Activated naive CD4-positive, alpha-beta T cell treated with anti-CD3 and anti-CD28 coated beads for 36 hours (primary cell): ENCODE data around the gene SLC8A1. TPM values are rescaled to one million over a fixed set of nuclear protein-coding genes. Genes with fewer than 3 reads are reported as not detected.

Experiments used
- CTCF ChIA-PET: fragments of 350-600 bp; sonication (Branson Sonifier 250); formaldehyde crosslinking; loops from one replicate; lab custom pipeline; 2021; ENCODE audit warnings: antibody characterized with exemption; lab: Charles Lee
- DNase-seq: peaks from one replicate; pipeline ENCODE4 v3.0.0-alpha.2; 2020
- H3K27ac Mint-ChIP-seq: one replicate; pipeline ENCODE4 v1.8.0; 2021; ENCODE audit warnings: mild to moderate bottlenecking, mixed read lengths
- H3K27me3 Mint-ChIP-seq: one replicate; pipeline ENCODE4 v1.8.0; 2021; ENCODE audit warnings: low read depth, mixed read lengths
- H3K36me3 Mint-ChIP-seq: one replicate; pipeline ENCODE4 v1.8.0; 2021; ENCODE audit warnings: low read depth, mixed read lengths
- H3K4me1 Mint-ChIP-seq: one replicate; pipeline ENCODE4 v1.8.0; 2021; ENCODE audit warnings: low read depth, mixed read lengths
- H3K4me3 Mint-ChIP-seq: one replicate; pipeline ENCODE4 v1.8.0; 2021; ENCODE audit warnings: mild to moderate bottlenecking, moderate library complexity, mixed read lengths
- H3K9me3 Mint-ChIP-seq: one replicate; pipeline ENCODE4 v1.8.0; 2021; ENCODE audit warnings: mixed read lengths
- intact Hi-C: fragments of 100-400 bp; cut with micrococcal nuclease; formaldehyde crosslinking; loops from one replicate; pipeline ENCODE4 v1.15.1; 2023
- total RNA-seq, 2 experiments: library from RNA; stranded (reverse); gene quantifications; one replicate each; pipeline ENCODE4 v1.2.3, GENCODE V29; 2021

Gene SLC8A1
- total RNA-seq, 2 experiments from 2014 or later: 0.60 to 0.99 TPM

DNA sequence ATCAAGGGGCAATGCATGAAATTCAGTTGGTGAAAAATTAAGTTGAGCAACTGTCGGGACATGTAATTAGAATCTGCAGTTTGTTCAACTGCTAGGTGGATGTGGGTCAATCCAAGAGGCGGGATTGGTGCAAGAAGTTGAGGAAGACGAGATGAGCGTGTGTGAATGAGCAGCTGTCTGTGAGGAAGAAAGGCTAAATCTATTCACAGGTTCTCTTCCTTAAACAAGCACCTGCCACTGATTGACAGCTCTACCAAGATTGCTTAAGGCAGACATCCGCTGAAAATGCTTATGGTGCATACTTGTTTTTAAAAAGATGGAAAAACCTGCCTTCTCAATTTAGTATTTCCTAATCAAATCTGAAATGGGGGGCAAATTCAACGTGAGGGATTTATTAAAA, 349.4 kb downstream of the SLC8A1 start:
- DNase-seq: no peak
- H3K36me3 Mint-ChIP-seq: no peaks in the 10 kb centered on the region
- H3K4me3 Mint-ChIP-seq: no peak overlapping the region
- intact Hi-C loops: no loop called here
- H3K27me3 Mint-ChIP-seq: no peaks in the 10 kb centered on the region
- H3K4me1 Mint-ChIP-seq: no peaks in the 10 kb centered on the region
- CTCF ChIA-PET: no interaction called here
- no peak overlapping the region for H3K27ac Mint-ChIP-seq
- H3K9me3 Mint-ChIP-seq: no peaks in the 10 kb centered on the region

DNA sequence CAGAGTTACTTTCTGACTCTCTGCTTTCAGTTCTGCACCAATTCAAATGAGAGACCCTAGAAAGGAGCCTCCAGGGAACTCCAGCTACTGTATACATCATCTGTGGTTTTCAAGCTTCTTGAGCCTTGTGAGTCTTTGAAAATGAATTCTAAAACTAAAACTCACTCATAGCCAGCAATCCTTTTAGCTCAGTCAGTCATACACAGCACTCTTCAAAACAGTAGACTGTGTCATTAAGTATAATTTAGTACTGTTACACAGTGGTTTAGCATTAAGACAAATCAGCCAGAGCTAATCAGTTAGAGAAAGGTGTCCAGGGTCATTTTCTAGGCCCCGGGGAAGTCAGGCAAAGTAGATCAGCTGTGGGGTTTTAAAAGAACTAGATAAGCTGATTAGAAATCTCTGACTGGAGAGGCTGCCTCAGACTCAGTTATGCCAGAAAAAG, 350.7 kb downstream of the SLC8A1 start:
- CTCF ChIA-PET: no interaction called here
- H3K9me3 Mint-ChIP-seq: no peaks in the 10 kb centered on the region
- intact Hi-C loops: no loop called here
- no peak overlapping the region for H3K27ac Mint-ChIP-seq
- H3K27me3 Mint-ChIP-seq: no peaks in the 10 kb centered on the region
- DNase-seq: no peak
- H3K36me3 Mint-ChIP-seq: no peaks in the 10 kb centered on the region
- no peak overlapping the region for H3K4me3 Mint-ChIP-seq
- no peaks in the 10 kb centered on the region for H3K4me1 Mint-ChIP-seq

GRCh38 chr2:40100676-40101075, 351.2 kb downstream of the SLC8A1 start:
- Mint-ChIP-seq H3K9me3 (no peaks in the 10 kb centered on the region), H3K4me1 (no peaks in the 10 kb centered on the region), H3K36me3 (no peaks in the 10 kb centered on the region), H3K27ac (no peak overlapping the region), H3K27me3 (no peaks in the 10 kb centered on the region), H3K4me3 (no peak overlapping the region)
- no peak for DNase-seq
- CTCF ChIA-PET: interaction anchor here (0.7 kb wide), 1 partner anchor 156 kb away, joined by 5 read pairs; no protein-coding TSS in a partner anchor
- intact Hi-C loops: no loop called here

DNA sequence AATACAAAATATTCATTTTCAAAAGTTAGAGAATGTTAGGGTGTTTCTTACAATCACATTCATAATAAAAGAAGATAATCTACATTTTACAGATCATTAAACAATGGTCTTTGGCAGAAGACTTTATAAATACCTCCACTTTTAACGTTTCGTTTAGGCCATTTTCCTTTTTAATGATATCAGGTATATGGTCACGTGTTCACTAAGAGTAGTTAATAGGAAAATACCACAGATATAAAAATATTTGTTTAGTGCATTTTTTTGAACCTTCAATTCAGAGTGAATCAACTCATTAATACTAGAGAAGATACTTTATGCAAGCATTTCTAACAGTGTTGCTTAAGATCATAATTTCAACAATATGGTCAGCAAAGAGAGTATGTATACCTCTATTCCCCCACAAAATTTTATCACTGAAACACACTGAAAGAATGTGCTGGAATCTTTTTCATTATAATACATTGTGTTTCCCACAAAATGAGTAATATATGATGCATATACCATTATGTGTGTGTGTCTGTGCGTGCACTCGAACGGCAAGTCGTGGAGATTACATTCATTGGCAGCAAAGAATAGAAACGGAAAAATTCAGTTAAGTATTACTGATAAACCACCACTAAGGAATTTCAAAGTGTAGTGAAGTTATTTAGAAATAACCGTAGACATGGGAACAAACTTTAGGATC, 353.0 kb downstream of the SLC8A1 start:
- no peaks in the 10 kb centered on the region for H3K4me1 Mint-ChIP-seq
- CTCF ChIA-PET: no interaction called here
- no peak overlapping the region for H3K4me3 Mint-ChIP-seq
- intact Hi-C loops: no loop called here
- no peaks in the 10 kb centered on the region for H3K36me3 Mint-ChIP-seq
- H3K9me3 Mint-ChIP-seq: no peaks in the 10 kb centered on the region
- H3K27me3 Mint-ChIP-seq: peaks cover 2% of the 10 kb centered on the region
- DNase-seq: no peak
- H3K27ac Mint-ChIP-seq: no peak overlapping the region

DNA sequence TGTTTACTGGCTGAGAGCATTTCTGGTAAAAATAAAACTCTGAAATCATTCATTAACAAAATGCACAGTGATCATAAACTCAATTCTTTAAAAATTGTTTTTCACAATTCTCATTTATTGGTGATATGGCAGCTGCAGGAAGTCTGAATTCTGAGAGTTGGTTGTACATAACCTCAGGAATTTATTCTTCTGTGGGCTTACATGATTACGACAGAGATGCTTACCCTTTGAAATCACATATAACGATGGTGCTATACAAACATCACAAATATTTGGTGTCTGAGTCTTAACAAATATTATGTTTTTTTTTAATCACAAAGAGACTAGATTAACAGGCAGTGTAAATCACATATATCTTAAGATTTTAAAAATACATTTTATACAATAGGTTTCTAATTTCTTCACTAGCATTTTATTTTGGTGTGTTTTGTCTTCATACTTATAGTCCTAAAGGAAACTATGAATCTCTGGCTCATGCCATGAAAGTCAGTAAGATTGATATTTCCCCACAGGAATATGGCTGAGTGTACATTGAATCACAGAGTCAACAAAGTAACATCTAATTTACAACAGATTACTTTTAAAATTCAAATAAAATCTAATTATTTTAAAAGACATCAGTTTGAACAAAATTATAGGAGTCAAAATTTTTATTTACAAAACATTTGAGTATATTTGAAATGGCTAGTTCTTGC, 354.1 kb downstream of the SLC8A1 start:
- H3K27me3 Mint-ChIP-seq: peaks cover 7% of the 10 kb centered on the region
- no peaks in the 10 kb centered on the region for H3K4me1 Mint-ChIP-seq
- no peaks in the 10 kb centered on the region for H3K36me3 Mint-ChIP-seq
- intact Hi-C loops: no loop called here
- no peak overlapping the region for H3K4me3 Mint-ChIP-seq
- H3K9me3 Mint-ChIP-seq: no peaks in the 10 kb centered on the region
- CTCF ChIA-PET: no interaction called here
- no peak overlapping the region for H3K27ac Mint-ChIP-seq
- DNase-seq: no peak

DNA sequence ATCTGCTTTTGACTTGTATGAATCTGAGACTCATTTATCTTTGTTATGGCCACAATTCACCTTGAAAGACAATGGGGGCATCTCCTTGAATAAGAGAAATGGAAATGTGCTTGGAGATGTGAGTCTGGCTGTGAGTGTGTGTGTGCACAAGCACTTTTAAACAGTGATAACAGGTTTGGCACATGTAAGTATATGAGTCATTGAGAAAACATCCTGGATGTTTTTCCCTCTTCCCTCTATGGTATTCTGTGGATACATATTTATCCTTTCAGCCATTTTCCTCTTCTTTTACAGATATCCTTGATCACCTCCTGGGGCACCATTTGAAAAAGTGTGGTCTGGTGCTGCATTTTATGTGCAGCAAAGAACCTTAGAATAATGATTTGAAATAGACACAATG, 355.5 kb downstream of the SLC8A1 start:
- intact Hi-C loops: no loop called here
- CTCF ChIA-PET: no interaction called here
- no peaks in the 10 kb centered on the region for H3K36me3 Mint-ChIP-seq
- peaks cover 7% of the 10 kb centered on the region for H3K27me3 Mint-ChIP-seq
- H3K4me3 Mint-ChIP-seq: no peak overlapping the region
- H3K9me3 Mint-ChIP-seq: no peaks in the 10 kb centered on the region
- H3K27ac Mint-ChIP-seq: no peak overlapping the region
- no peak for DNase-seq
- no peaks in the 10 kb centered on the region for H3K4me1 Mint-ChIP-seq

GRCh38 chr2:40095000-40095399, 356.9 kb downstream of the SLC8A1 start:
- CTCF ChIA-PET: no interaction called here
- Mint-ChIP-seq H3K4me3 (no peak overlapping the region), H3K27ac (no peak overlapping the region), H3K27me3 (peaks cover 7% of the 10 kb centered on the region), H3K4me1 (no peaks in the 10 kb centered on the region), H3K36me3 (no peaks in the 10 kb centered on the region), H3K9me3 (no peaks in the 10 kb centered on the region)
- intact Hi-C loops: no loop called here
- DNase-seq: no peak

DNA sequence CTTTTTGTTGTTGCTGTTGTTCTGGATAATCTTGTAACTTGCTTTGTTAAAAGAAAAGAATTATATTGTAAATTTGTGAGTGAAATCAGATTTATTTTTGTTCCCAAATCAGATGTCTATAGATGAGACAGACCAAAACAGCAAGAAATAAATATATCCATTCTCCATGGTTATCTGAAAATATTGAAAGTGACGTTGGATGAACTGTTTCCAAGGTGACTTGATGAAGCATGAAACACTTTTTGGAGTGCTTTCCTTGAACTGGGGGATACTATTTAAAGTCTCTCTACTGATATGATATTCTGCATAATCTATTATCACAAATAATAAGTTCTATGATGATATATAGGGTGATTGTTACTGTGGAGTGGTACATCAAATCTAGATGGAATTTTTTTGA, 357.4 kb downstream of the SLC8A1 start:
- CTCF ChIA-PET: no interaction called here
- no peaks in the 10 kb centered on the region for H3K36me3 Mint-ChIP-seq
- no peaks in the 10 kb centered on the region for H3K4me1 Mint-ChIP-seq
- intact Hi-C loops: no loop called here
- H3K27ac Mint-ChIP-seq: no peak overlapping the region
- no peak overlapping the region for H3K4me3 Mint-ChIP-seq
- DNase-seq: no peak
- no peaks in the 10 kb centered on the region for H3K9me3 Mint-ChIP-seq
- peaks cover 7% of the 10 kb centered on the region for H3K27me3 Mint-ChIP-seq

- CTCF ChIA-PET: no interaction called here
- H3K27me3 Mint-ChIP-seq: peaks cover 12% of the 10 kb centered on the region
- H3K27ac Mint-ChIP-seq: no peak overlapping the region
- no peaks in the 10 kb centered on the region for H3K4me1 Mint-ChIP-seq
- no peak overlapping the region for H3K4me3 Mint-ChIP-seq
- H3K9me3 Mint-ChIP-seq: no peaks in the 10 kb centered on the region
- DNase-seq: no peak
- intact Hi-C loops: no loop called here
- H3K36me3 Mint-ChIP-seq: no peaks in the 10 kb centered on the region
Measured at GRCh38 chr2:40093021-40093675, 358.7 kb downstream of the SLC8A1 start.

DNA sequence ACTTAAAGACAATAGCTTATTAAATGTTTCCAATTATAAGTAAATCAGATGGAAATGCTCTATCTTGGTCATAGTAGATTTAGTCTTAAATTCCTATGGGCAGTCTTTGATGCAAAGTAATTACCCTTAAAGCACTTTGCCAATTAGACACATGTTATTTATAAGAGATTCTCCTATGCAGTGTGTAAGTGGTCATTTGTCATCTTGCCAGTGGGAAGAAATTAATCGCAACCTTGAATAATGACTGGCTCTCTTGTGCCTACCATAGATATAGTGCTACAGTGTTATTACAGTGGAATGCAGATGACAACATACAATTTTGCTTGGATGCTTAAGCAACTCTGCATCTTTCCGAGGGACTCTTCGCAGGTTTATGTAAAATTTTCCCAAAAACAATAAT, 361.8 kb downstream of the SLC8A1 start:
- Mint-ChIP-seq H3K27ac (no peak overlapping the region), H3K4me1 (no peaks in the 10 kb centered on the region), H3K4me3 (no peak overlapping the region), H3K9me3 (no peaks in the 10 kb centered on the region), H3K36me3 (no peaks in the 10 kb centered on the region), H3K27me3 (peaks cover 12% of the 10 kb centered on the region)
- no peak for DNase-seq
- CTCF ChIA-PET: no interaction called here
- intact Hi-C loops: no loop called here

DNA sequence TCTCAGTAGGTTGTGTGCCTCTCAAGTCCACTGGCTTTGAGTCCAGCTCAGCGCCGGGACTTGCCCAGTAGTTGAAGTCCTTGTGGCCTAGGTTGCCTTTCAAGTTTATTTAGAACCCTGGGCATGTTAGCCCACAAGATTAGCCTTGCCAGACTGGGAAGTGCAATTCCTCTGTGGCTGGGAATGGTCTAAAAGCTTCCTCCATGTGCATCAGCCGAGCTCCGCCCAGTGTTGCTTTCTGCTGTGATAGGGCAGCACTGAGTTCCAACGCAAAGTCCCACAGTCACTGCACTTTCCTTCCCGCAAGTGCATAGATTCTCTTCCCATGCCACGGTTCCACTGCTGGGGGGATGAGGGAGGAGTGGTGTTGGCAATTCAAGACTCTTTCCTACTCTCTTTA, 364.0 kb downstream of the SLC8A1 start:
- CTCF ChIA-PET: no interaction called here
- no peak overlapping the region for H3K4me3 Mint-ChIP-seq
- H3K4me1 Mint-ChIP-seq: no peaks in the 10 kb centered on the region
- DNase-seq: no peak
- H3K9me3 Mint-ChIP-seq: no peaks in the 10 kb centered on the region
- H3K36me3 Mint-ChIP-seq: no peaks in the 10 kb centered on the region
- H3K27me3 Mint-ChIP-seq: peaks cover 7% of the 10 kb centered on the region
- H3K27ac Mint-ChIP-seq: no peak overlapping the region
- intact Hi-C loops: no loop called here

- no peaks in the 10 kb centered on the region for H3K9me3 Mint-ChIP-seq
- no peak overlapping the region for H3K4me3 Mint-ChIP-seq
- H3K36me3 Mint-ChIP-seq: no peaks in the 10 kb centered on the region
- no peak for DNase-seq
- CTCF ChIA-PET: no interaction called here
- no peak overlapping the region for H3K27ac Mint-ChIP-seq
- H3K4me1 Mint-ChIP-seq: no peaks in the 10 kb centered on the region
- H3K27me3 Mint-ChIP-seq: peaks cover 6% of the 10 kb centered on the region
- intact Hi-C loops: no loop called here
Measured at GRCh38 chr2:40087434-40087833, 364.5 kb downstream of the SLC8A1 start.

DNA sequence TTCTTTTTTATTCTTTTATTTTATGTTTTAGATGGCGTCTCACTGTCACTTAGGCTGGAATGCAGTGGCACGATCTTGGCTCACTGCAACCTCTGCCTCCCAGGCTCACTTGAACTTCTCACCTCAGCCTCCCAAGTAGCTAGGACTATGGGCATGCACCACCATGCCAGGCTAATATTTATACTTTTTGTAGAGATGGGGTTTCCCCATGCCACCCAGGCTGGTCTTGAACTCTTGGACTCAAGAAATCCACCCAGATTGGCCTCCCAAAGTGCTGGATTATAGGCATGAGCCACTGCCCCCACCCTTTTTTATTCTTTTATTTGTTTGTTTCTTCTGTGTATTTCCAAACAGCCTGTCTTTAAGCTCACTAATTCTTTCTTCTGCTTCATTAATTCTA, 366.1 kb downstream of the SLC8A1 start:
- DNase-seq: no peak
- H3K27me3 Mint-ChIP-seq: peaks cover 6% of the 10 kb centered on the region
- no peaks in the 10 kb centered on the region for H3K9me3 Mint-ChIP-seq
- no peak overlapping the region for H3K27ac Mint-ChIP-seq
- H3K36me3 Mint-ChIP-seq: no peaks in the 10 kb centered on the region
- CTCF ChIA-PET: no interaction called here
- no peaks in the 10 kb centered on the region for H3K4me1 Mint-ChIP-seq
- intact Hi-C loops: no loop called here
- H3K4me3 Mint-ChIP-seq: no peak overlapping the region
